Upper lobe of left lung (tissue), 4 donors: ENCODE measurements around the gene CCL22.

Source experiments
- EP300 ChIP-seq, 4 donors: sonication (generic); formaldehyde crosslinking; IDR thresholded peaks; one replicate each; pipeline ENCODE4 v1.5.1; 2017; ENCODE audit warnings: antibody characterized with exemption in 4 of 4, control low read depth in 2 of 4
- POLR2A ChIP-seq, 4 donors: fragments of 450-650 bp; IDR thresholded peaks; one replicate each; pipeline ENCODE4 v1.5.1; 2016 to 2017; ENCODE audit warnings: antibody characterized with exemption in 4 of 4, mild to moderate bottlenecking in 2 of 4
- POLR2AphosphoS5 ChIP-seq, 2 donors: sonication (generic); formaldehyde crosslinking; IDR thresholded peaks; one replicate each; pipeline ENCODE4 v1.5.1; 2017; ENCODE audit warnings: antibody characterized with exemption in 2 of 2
- TF ChIP-seq, protein P1 (sequence below), 6 experiments: fragments of 450-650 bp in 4 of 6; fragments of 200-600 bp in 2 of 6; sonication (generic) in 2 of 6; IDR thresholded peaks; one replicate each; pipeline ENCODE4 v1.5.1; 2016 to 2019; ENCODE audit warnings: antibody characterized with exemption in 6 of 6

DNA sequence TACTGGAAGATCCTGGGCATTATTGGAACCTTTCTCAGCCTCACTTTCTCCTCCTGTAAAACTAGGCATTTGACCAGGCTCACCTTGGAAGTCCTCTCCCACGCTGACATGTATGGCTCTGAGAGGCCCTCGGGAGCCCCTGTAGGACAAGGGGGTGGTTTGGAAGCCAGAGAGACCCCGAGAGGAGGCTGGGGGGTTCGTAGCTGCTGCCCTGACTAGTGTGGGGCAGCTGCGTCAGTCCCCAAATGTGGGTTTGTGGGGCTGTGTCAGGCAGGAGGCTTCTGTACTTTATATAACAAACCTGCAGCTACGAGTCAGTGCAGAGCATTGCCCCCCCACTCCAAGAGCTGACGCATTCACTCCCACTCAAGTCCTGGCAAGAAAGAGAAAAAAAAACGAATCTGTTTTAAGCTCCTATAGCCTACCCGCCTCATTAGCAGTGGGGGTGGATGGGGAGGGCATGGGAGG, 15.5 kb downstream of the CCL22 start:
- TF ChIP-seq, protein P1, sequence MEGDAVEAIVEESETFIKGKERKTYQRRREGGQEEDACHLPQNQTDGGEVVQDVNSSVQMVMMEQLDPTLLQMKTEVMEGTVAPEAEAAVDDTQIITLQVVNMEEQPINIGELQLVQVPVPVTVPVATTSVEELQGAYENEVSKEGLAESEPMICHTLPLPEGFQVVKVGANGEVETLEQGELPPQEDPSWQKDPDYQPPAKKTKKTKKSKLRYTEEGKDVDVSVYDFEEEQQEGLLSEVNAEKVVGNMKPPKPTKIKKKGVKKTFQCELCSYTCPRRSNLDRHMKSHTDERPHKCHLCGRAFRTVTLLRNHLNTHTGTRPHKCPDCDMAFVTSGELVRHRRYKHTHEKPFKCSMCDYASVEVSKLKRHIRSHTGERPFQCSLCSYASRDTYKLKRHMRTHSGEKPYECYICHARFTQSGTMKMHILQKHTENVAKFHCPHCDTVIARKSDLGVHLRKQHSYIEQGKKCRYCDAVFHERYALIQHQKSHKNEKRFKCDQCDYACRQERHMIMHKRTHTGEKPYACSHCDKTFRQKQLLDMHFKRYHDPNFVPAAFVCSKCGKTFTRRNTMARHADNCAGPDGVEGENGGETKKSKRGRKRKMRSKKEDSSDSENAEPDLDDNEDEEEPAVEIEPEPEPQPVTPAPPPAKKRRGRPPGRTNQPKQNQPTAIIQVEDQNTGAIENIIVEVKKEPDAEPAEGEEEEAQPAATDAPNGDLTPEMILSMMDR (IDR thresholded peaks at IDR 0.05) = no peak
- TF ChIP-seq POLR2AphosphoS5 (IDR thresholded peaks at IDR 0.05) (no peak), EP300 (IDR thresholded peaks at IDR 0.05) (no peak), POLR2A (IDR thresholded peaks at IDR 0.05) (no peak)
